GM18861 (cell line): ENCODE results near the gene TMSB10.
"Not testable (repeated sequence)": the region's sequence is repeated elsewhere in the genome, so short reads cannot be mapped to it uniquely, and the experiment has no call there.

Source experiments
- ATAC-seq: cut with Tn5 transposase; IDR thresholded peaks from one replicate; pipeline ENCODE4 v1.9.1; 2021; ENCODE audit not compliant: unreplicated experiment

TMSB10 gene

DNA sequence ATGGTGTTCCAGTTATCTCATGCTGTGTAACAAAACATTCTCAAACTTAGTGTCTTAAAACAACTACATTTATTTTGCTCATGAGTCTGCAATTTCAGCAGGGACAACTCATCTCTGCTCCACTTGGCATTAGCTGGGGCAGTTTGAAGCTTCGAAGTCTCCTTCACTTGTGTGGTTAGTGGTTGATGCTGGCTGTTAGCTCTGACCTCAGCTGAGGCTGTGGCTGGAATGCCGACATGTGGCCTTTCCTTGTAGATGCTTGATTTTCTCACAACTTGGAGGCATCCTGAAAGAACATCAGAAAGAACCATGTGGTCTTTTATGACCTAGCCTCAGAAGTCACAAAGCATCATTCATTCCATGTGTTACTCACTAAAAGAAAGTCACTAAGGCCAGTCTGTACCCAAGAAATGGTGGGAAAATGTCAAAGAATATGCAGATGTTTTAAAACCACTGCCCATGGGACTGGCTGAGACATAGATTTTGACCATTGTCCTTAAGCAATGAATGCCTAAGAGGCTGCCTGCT is 3.8 kb upstream of the TMSB10 start:
- ATAC-seq = no peak

DNA sequence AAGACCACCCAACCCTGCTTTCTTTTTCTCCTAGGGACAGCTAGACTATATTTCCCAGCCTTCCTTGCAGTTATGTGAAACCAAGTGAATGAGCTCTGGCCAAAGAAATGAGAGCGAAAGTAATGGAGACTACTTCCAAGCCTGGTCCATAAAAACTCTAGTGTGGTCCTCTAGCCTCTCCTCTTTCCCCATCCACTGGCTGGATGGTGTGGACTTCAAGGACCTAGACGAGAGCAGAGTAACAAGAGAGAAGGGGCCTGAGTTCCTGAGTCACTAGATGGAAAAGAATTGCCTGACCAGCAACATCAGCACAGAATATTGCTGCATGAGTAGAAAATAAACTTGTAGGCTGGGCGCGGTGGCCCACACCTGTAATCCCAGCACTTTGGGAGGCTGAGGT is 2.9 kb upstream of the TMSB10 start:
- ATAC-seq = no peak

GRCh38 chr2:84904151-84904550 is 1.3 kb upstream of the TMSB10 start:
- ATAC-seq = no peak

DNA sequence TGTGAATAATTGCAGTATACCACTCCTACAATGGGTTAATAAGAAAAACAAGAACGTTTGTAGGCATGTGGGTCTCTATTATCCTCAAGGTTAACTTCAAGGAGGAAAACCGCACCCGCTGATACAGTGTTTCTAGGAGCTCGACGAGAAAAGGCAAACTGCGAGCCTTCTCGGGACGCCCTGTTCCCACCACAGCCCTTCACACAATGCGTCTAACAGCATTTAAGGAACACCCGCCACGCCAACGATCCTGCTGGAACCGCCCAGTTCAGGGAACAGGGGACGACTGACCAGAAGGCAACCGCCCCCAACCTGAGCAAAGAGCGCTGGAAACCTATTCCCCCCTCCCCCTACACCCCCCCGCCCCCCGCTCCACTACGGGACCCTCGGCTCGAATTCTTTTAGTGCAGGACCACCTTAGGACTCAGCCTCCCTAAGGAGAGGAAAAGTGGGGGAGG is 710 bp upstream of the TMSB10 start:
- ATAC-seq = no peak

DNA sequence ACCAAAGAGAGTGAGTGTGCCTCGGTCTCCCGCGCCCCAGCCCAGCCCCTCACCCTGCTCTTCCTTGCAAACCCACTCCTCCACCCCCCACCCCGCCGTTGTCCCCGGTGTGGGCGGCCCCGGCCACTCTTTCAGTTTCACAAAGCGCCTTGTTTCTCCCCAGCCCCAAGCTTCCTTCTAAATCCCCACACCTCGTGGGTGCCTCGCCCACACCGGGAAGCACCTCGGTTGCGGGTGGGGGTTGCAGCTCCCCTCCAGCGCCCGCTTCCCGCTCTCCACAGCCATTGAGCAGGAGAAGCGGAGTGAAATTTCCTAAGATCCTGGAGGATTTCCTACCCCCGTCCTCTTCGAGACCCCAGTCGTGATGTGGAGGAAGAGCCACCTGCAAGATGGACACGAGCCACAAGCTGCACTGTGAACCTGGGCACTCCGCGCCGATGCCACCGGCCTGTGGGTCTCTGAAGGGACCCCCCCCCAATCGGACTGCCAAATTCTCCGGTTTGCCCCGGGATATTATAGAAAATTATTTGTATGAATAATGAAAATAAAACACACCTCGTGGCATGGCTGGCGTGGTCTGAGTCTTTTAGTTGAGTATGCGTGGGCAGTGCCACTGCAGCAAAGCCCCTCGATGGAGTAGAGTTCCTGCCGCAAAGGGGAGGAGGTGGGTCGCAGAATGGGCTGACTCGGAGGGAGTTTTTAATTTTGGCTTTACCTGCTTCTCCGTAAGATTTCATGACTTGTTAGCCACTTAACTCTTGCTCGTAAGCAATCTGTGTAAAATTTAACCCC is 848 bp downstream of the TMSB10 start:
- ATAC-seq = no peak

DNA sequence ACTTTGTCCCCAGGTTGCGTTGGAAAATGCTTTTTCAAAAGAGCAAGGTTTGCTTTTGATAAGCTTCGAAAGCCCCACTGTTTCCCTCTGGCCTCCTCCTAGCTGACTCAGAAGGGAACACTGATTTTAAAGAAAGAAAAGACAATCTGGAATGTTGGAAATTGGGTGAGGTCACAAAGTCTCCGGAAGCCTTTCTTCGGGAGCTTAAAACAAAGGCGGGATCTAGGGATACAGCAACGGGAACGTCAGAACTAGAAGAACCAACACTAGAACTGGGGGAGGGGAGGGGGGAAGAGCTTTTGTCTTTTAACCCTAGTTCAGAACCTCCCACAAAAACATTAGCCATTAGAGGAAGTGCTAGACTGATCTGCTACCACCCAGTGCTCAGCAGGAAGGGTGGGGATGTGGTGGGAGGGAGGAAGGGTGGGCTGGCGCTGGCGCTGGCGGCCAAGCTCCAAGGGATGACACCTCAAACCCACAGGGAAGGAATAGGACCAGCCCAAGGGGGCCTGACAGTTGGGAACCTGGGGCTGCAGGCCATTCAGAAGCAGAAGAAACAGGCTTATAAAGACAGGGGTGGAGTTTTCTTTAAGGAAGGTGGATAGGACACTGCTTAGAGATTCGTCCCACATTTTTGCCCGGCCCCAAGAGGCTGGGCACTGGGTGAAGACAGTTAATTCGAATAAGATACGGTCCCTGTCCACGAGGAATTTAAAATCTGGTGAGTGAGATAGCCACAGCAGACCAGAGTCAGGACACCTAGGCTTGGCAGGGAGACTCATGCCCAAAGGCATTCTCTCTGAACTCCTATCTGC is 1.7 kb downstream of the TMSB10 start:
- ATAC-seq = peak; percentile 49

- ATAC-seq = no peak
Measured at GRCh38 chr2:84908948-84909713, 3.7 kb downstream of the TMSB10 start.

GRCh38 chr2:84911135-84911678 is 5.8 kb downstream of the TMSB10 start:
- ATAC-seq = no peak

GRCh38 chr2:84912984-84913383 is 7.5 kb downstream of the TMSB10 start:
- no peak for ATAC-seq

DNA sequence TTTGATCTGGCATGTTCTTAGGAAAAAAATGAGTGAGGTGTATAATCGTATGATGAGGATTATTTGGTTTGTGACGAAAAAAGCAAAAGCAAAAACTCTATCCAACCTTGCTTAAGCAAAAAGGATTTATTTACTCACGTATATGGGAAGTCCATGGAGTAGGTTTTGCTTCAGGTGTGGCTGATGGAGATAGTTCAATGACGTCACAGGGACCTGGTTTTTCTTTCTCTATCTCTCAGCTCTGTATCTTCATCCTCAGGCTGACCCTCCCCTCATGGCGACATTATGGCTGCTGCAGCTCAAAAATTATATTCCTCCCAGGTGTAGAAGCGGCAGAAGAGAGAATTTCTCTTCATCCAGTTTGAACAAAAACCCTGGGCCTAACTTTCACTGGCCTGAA is 8.9 kb downstream of the TMSB10 start:
- ATAC-seq = no peak

DNA sequence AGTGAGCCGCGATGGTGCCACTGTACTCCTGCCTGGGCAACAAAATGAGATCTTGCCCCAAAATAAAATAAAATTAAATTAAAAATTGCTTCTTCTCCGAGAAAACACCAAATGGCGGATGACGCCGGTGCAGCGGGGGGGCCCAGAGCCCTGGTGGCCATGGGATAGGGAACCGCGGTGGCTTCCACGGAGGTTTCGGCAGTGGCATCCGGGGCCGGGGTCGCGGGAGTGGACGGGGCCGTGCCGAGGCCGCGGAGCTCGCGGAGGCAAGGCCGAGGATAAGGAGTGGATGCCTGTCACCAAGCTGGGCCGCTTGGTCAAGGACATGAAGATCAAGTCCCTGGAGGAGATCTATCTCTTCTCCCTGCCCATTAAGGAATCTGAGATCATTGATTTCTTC is 10.2 kb downstream of the TMSB10 start:
- ATAC-seq = not testable (repeated sequence)

DNA sequence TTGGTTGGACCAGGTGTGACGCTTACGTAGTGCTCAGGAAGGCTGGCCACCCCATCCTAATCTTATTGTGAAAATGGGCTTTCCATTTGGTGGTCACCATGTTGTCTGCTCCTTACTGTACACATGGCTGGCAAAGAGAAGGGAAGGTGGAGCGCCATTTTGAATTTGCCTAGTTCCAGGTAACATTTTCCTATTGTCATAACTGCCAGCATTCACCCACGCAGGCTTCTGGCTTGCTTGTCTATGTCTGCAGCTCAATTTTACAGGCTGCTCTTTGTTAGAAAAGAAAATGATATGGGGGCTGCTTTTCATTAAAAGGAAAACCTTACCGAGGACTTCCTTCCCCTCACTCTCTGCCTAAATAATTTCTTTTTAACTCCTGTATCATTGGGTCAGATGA is 12.4 kb downstream of the TMSB10 start:
- ATAC-seq = not testable (repeated sequence)

DNA sequence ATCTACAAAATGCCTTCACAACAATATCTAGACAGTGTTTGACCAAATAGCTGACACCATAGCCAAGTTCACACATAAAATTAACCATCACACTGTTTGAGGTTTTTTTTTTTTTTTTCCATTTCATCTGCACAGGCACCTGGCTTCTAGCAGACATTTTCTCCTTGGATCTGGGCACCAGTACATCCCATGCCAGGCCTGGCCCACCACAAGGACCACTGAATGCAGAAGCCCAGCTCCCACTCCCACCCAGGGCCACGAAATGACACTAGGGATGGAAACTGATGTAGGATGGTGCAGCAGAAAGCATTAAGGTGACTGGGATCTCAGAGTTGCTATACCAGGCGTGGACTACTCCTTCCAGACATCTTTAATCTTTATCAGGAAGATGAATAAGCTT is 13.0 kb downstream of the TMSB10 start:
- ATAC-seq = no peak

DNA sequence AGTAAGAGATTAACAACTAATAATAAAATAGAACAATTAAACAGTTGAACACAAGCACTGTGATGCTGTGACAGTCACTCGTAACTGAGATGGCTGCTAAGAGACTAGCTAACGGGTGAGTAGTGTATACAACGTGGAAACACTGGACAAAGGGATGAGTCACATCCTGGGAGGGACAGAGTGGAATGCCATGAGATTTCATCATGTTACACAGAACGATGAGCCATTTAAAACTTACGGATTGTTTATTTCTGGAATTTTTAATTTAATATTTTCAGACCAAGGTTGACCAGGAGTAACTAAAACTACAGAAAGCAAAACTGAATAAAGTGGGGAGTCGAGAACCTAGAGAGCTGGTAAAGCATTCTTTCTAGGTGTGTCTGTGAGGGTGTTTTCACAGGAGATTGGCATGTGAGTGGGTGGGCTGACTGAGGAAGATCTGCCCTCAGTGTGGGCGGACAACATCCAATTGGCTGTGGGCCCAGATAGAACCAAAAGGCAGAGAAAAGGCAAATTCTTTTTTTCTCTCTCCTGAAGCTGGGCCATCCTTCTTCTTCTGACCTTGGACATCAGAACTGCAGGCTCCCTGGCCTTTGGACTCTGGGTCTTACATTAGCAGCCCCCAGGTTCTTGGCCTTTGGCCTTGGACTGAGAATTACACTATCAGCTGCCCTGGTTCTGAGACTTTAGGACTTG is 14.6 kb downstream of the TMSB10 start:
- peak; percentile 38 for ATAC-seq

- no peak for ATAC-seq
Measured at GRCh38 chr2:84923009-84923408, 17.6 kb downstream of the TMSB10 start.

DNA sequence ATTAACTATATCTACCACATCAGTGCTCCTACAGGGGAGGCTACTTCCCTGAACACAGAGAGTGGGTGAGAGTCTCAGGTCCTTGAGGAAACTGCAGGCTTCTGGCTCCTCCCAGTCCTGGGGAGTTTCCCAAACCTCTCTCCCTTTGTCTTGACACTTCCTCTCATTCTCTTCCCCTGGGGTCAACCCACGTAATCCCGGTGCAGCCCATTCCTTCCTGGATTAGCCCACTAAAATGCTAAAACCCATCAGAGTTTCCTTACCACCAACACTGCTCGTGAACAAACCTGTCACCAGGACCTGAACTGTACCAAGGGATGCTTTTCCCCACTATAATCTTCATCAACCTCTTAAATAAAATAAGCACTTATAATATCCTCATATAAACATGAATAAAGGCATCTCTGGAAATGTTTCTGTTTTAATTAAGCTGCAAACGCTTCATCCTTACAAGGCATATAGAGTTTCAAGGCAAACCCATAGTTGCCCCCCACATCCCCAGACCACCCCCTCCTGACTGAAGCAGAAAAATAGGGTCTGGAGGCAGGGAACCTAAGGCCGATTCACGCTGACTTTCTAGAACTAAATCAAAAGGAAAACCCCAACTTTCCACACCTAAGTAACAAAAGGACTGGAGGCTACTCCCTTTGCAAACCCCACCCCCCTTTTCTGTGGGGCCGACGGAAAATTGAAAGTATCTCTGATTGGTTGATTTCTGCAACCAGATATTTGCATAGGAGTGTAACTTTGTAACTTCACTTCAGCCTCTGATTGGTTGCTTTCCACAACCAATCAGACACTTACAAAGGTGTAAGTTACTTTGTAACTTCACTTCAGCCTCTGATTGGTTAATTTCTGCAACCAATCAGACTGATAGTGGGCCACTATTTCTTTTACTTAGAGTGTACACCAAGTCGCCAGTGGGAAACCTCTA is 19.0 kb downstream of the TMSB10 start:
- no peak for ATAC-seq

DNA sequence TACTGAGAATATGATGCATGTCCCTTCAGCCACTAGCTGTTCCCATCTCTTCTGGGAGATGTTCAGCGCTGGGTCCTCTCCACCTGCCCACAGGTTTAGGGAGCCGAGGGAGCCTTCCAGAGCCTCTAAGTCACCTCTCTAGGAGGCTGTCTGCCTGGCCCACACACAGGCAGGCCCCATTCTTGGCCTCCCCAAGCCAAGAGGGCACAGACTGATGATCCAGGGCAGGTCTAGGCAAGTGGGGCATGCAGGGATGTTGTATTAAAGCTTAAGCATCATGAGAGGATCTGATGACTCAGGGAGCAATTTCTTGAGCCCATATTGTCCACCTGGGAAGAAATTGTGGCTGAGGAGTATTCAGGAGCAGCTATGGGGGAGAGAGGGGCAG is 19.9 kb downstream of the TMSB10 start:
- ATAC-seq = no peak

DNA sequence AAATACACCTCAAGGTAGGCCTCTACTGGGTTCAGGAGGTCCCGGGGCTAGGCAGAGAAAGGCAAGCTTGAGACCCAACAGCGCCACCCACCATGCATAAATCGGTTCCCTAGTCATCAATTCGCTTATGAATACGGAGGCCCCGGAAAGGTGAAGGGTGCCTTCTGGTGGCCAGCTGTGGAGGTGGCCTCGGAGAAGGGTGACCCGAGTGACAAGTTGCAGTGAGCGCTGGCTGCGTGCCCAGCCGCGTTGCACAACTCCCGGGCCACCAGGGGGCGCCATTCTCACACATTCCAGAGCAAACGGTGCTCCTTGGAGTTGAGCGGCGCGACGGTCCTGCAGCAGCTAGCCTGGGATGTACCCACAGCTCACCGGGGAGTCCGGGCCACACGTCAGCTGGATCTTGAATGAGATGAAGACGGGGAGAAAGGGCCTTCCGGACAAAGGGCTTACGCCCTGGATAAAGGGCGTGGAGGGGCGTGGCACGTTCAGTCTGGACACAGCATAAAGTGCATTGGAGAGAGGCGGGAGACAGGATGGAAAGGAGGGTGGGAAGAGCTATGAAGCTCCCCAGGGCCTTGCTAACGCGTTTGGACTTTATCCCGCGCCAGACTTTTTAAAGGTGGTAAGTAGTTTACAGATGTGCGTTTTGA is 20.4 kb downstream of the TMSB10 start:
- ATAC-seq = peak; percentile 88

- no peak for ATAC-seq
Measured at GRCh38 chr2:84927275-84927627, 21.8 kb downstream of the TMSB10 start.
